Left ventricle myocardium inferior (tissue), 1 donor: ENCODE data around the gene CTAG1B. TPM values are rescaled to one million over a fixed set of nuclear protein-coding genes. Genes with fewer than 3 reads are reported as not detected.

ENCODE experiments used
- DNase-seq: peaks from one replicate; pipeline ENCODE4 v3.0.0-alpha.2; 2020
- H3K27ac ChIP-seq: fragments of 200-600 bp; replicated peaks from 2 replicates; pipeline ENCODE4 v1.8.0; 2021
- H3K27me3 ChIP-seq: fragments of 200-600 bp; 2 replicates; pipeline ENCODE4 v1.8.0; 2021; ENCODE audit warnings: low read depth
- H3K36me3 ChIP-seq: fragments of 200-600 bp; 2 replicates; pipeline ENCODE4 v1.8.0; 2021
- H3K4me1 ChIP-seq: fragments of 200-600 bp; 2 replicates; pipeline ENCODE4 v1.8.0; 2021
- H3K4me3 ChIP-seq: fragments of 200-600 bp; 2 replicates; pipeline ENCODE4 v1.8.0; 2021; ENCODE audit warnings: mild to moderate bottlenecking, moderate library complexity
- H3K9me3 ChIP-seq: fragments of 200-600 bp; replicated peaks from 2 replicates; pipeline ENCODE4 v1.8.0; 2021
- CTCF ChIP-seq: fragments of 200-600 bp; IDR thresholded peaks from 2 replicates; pipeline ENCODE4 v1.8.0; 2021; ENCODE audit warnings: antibody characterized with exemption, mild to moderate bottlenecking, borderline replicate concordance
- intact Hi-C: fragments of 100-400 bp; cut with micrococcal nuclease; formaldehyde crosslinking; loops from one replicate; pipeline ENCODE4 v1.11.0; 2022
- total RNA-seq: library from RNA; stranded (reverse); fragmentation: NEBNext Ultra II Directional; extraction: Animal tissue kit (Norgen Biotek cat#: 25700); gene quantifications from one replicate; pipeline ENCODE4 v1.2.1, GENCODE V29; 2021
- donor health status: DM: no; HTN: yes; CAD: no; lungs with severe emphysema.

CTAG1B gene
- total RNA-seq, 1 donor from 2014 or later = not detected

- H3K4me3 ChIP-seq = no peak overlapping the region
- H3K27me3 ChIP-seq = no peaks in the 10 kb centered on the region
- no peaks in the 10 kb centered on the region for H3K9me3 ChIP-seq
- TF ChIP-seq CTCF = no peak
- no peak for DNase-seq
- no peaks in the 10 kb centered on the region for H3K36me3 ChIP-seq
- H3K27ac ChIP-seq = no peak overlapping the region
- intact Hi-C loops = no loop called here
- H3K4me1 ChIP-seq = no peaks in the 10 kb centered on the region
Observed at GRCh38 chrX:154598656-154599055, 20.4 kb downstream of the CTAG1B start.

GRCh38 chrX:154597221-154597620, 21.9 kb downstream of the CTAG1B start:
- intact Hi-C loops = no loop called here
- H3K36me3 ChIP-seq = no peaks in the 10 kb centered on the region
- no peaks in the 10 kb centered on the region for H3K9me3 ChIP-seq
- no peak overlapping the region for H3K27ac ChIP-seq
- no peak for TF ChIP-seq CTCF
- H3K4me3 ChIP-seq = no peak overlapping the region
- DNase-seq = no peak
- H3K27me3 ChIP-seq = no peaks in the 10 kb centered on the region
- no peaks in the 10 kb centered on the region for H3K4me1 ChIP-seq

GRCh38 chrX:154596290-154596929, 22.7 kb downstream of the CTAG1B start:
- no peak for TF ChIP-seq CTCF
- Histone ChIP-seq H3K27me3 (no peaks in the 10 kb centered on the region), H3K27ac (no peak overlapping the region), H3K4me1 (no peaks in the 10 kb centered on the region), H3K4me3 (no peak overlapping the region), H3K36me3 (no peaks in the 10 kb centered on the region), H3K9me3 (no peaks in the 10 kb centered on the region)
- intact Hi-C loops = no loop called here
- no peak for DNase-seq

GRCh38 chrX:154595559-154596249, 23.4 kb downstream of the CTAG1B start:
- intact Hi-C loops = no loop called here
- no peaks in the 10 kb centered on the region for H3K4me1 ChIP-seq
- no peak overlapping the region for H3K27ac ChIP-seq
- no peaks in the 10 kb centered on the region for H3K36me3 ChIP-seq
- no peaks in the 10 kb centered on the region for H3K9me3 ChIP-seq
- no peak for TF ChIP-seq CTCF
- no peak for DNase-seq
- no peak overlapping the region for H3K4me3 ChIP-seq
- H3K27me3 ChIP-seq = no peaks in the 10 kb centered on the region

GRCh38 chrX:154594491-154594890, 24.6 kb downstream of the CTAG1B start:
- no peaks in the 10 kb centered on the region for H3K4me1 ChIP-seq
- H3K4me3 ChIP-seq = no peak overlapping the region
- no peaks in the 10 kb centered on the region for H3K36me3 ChIP-seq
- no peak for DNase-seq
- H3K9me3 ChIP-seq = no peaks in the 10 kb centered on the region
- intact Hi-C loops = no loop called here
- no peak for TF ChIP-seq CTCF
- H3K27me3 ChIP-seq = no peaks in the 10 kb centered on the region
- no peak overlapping the region for H3K27ac ChIP-seq
